Breast epithelium (tissue), 3 donors: ENCODE data around the gene HABP4.
"Not testable (repeated sequence)": the region's sequence is repeated elsewhere in the genome, so short reads cannot be mapped to it uniquely, and the experiment has no call there.

Experiments
- CTCF ChIP-seq, 3 donors: fragments of 450-650 bp; IDR thresholded peaks; one replicate each; pipeline ENCODE4 v1.5.1; 2016 to 2017; ENCODE audit warnings: antibody characterized with exemption in 3 of 3, mild to moderate bottlenecking in 3 of 3, moderate library complexity in 3 of 3
- POLR2A ChIP-seq: fragments of 450-650 bp; IDR thresholded peaks from one replicate; pipeline ENCODE4 v1.6.1; 2016; ENCODE audit warnings: antibody characterized with exemption, mild to moderate bottlenecking, moderate library complexity

GRCh38 chr9:96503374-96503748, 53.4 kb downstream of the HABP4 start:
- TF ChIP-seq CTCF (IDR thresholded peaks at IDR 0.05); POLR2A: not testable (repeated sequence)
